AG04450 (cell line): ENCODE measurements around the gene LHFPL3. TPM values are rescaled to one million over a fixed set of nuclear protein-coding genes. Genes with fewer than 3 reads are reported as not detected.

Experiments
- CTCF ChIA-PET: fragments of 300-600, 350-600 bp; formaldehyde crosslinking; extraction: SDS; loops from one replicate; lab custom pipeline; 2022; ENCODE audit warnings: antibody characterized with exemption, inconsistent platforms; lab: Charles Lee
- POLR2A ChIA-PET: fragments of 350-600 bp; formaldehyde crosslinking; extraction: SDS; loops from one replicate; lab custom pipeline; 2021; ENCODE audit warnings: antibody characterized with exemption, inconsistent platforms; lab: Yijun Ruan, JAX
- DNase-seq: peaks from one replicate; pipeline ENCODE4 v3.0.0-alpha.2; 2011; ENCODE audit warnings: low read depth, low spot score
- H3K27ac ChIP-seq: one replicate; pipeline ENCODE4 v1.5.1; 2012; ENCODE audit warnings: low read depth, low read length, control low read depth
- H3K27me3 ChIP-seq: one replicate; pipeline ENCODE4 v1.6.0; 2012; ENCODE audit warnings: low read length; ENCODE audit not compliant: control insufficient read depth, insufficient read depth
- H3K4me3 ChIP-seq: 2 replicates; pipeline ENCODE4 v1.5.1; 2011; ENCODE audit warnings: mild to moderate bottlenecking, low read depth, low read length, control low read depth
- H3K9me3 ChIP-seq: 2 replicates; pipeline ENCODE4 v1.5.1; 2012; ENCODE audit warnings: low read length; ENCODE audit not compliant: control insufficient read depth, insufficient read depth
- CTCF ChIP-seq: IDR thresholded peaks from 2 replicates; pipeline ENCODE4 v1.5.1; 2011; ENCODE audit warnings: low read depth, low read length, control low read depth, inconsistent platforms
- polyA plus RNA-seq: library from polyadenylated mRNA; depleted of rRNA; stranded (reverse); fragments of >200 nt; gene quantifications from 2 replicates; pipeline ENCODE4 v1.2.3, GENCODE V29; 2011

LHFPL3 gene
- polyA plus RNA-seq, 1 experiment, result not detected

- DNase-seq, result no peak
- no peak overlapping the region for H3K27ac ChIP-seq
- POLR2A ChIA-PET, result no interaction called here
- no peak overlapping the region for H3K4me3 ChIP-seq
- CTCF ChIA-PET, result no interaction called here
- no peak for TF ChIP-seq CTCF
- no peaks in the 10 kb centered on the region for H3K27me3 ChIP-seq
- no peaks in the 10 kb centered on the region; the same call in 1 of the 2 replicates for H3K9me3 ChIP-seq
These were observed 201.8 kb downstream of the LHFPL3 start for GRCh38 chr7:104530251-104530650.

GRCh38 chr7:104534149-104534548 is 205.7 kb downstream of the LHFPL3 start:
- no peaks in the 10 kb centered on the region for H3K27me3 ChIP-seq
- ChIA-PET CTCF (no interaction called here), POLR2A (no interaction called here)
- H3K9me3 ChIP-seq, result no peaks in the 10 kb centered on the region; the same call in 1 of the 2 replicates
- H3K4me3 ChIP-seq, result no peak overlapping the region
- DNase-seq, result no peak
- TF ChIP-seq CTCF, result no peak
- H3K27ac ChIP-seq, result no peak overlapping the region

GRCh38 chr7:104535841-104536240 is 207.4 kb downstream of the LHFPL3 start:
- TF ChIP-seq CTCF, result no peak
- ChIA-PET CTCF (no interaction called here), POLR2A (no interaction called here)
- no peaks in the 10 kb centered on the region for H3K27me3 ChIP-seq
- H3K4me3 ChIP-seq, result no peak overlapping the region
- H3K9me3 ChIP-seq, result no peaks in the 10 kb centered on the region; the same call in 1 of the 2 replicates
- no peak for DNase-seq
- no peak overlapping the region for H3K27ac ChIP-seq

GRCh38 chr7:104536956-104537355 is 208.6 kb downstream of the LHFPL3 start:
- POLR2A ChIA-PET, result no interaction called here
- no peak for TF ChIP-seq CTCF
- Histone ChIP-seq H3K4me3 (no peak overlapping the region), H3K9me3 (no peaks in the 10 kb centered on the region), H3K27me3 (no peaks in the 10 kb centered on the region), H3K27ac (no peak overlapping the region)
- no peak for DNase-seq
- CTCF ChIA-PET, result no interaction called here

- ChIA-PET POLR2A (no interaction called here), CTCF (no interaction called here)
These were observed 209.7 kb downstream of the LHFPL3 start for GRCh38 chr7:104538152-104538551.

More at GRCh38 chr7:104538152-104538551, 209.7 kb downstream of the LHFPL3 start:
- no peak overlapping the region for H3K27ac ChIP-seq
- no peak for DNase-seq
- no peaks in the 10 kb centered on the region for H3K27me3 ChIP-seq
- H3K9me3 ChIP-seq, result no peaks in the 10 kb centered on the region
- no peak for TF ChIP-seq CTCF
- no peak overlapping the region for H3K4me3 ChIP-seq
